Peyer's patch (tissue), 4 donors: ENCODE results near the gene ADAMTS2.

ENCODE experiments used
- CTCF ChIP-seq, 6 experiments: fragments of 450-650 bp in 4 of 6; fragments of 200-600 bp in 2 of 6; sonication (generic) in 1 of 6; IDR thresholded peaks; one replicate each; pipeline ENCODE4 v1.5.1; 2017 to 2019; ENCODE audit warnings: antibody characterized with exemption in 6 of 6, mild to moderate bottlenecking in 3 of 6, moderate library complexity in 1 of 6
- POLR2A ChIP-seq, 2 donors: fragments of 450-650 bp; IDR thresholded peaks; one replicate each; pipeline ENCODE4 v1.5.1; 2017; ENCODE audit warnings: antibody characterized with exemption in 2 of 2, mild to moderate bottlenecking in 2 of 2, moderate library complexity in 2 of 2

- TF ChIP-seq CTCF (IDR thresholded peaks at IDR 0.05) (no peak), POLR2A (IDR thresholded peaks at IDR 0.05) (no peak)
Measured at GRCh38 chr5:179198825-179199224, 146.4 kb downstream of the ADAMTS2 start.
